Esophagus squamous epithelium (tissue), 4 donors: ENCODE measurements around the gene NMNAT1.

Experiments used
- CTCF ChIP-seq, 6 experiments: fragments of 450-650 bp in 4 of 6; fragments of 200-600 bp in 2 of 6; sonication (generic) in 2 of 6; IDR thresholded peaks; one replicate each; pipeline ENCODE4 v1.5.1; 2016 to 2019; ENCODE audit warnings: antibody characterized with exemption in 6 of 6, mild to moderate bottlenecking in 4 of 6, moderate library complexity in 4 of 6
- POLR2A ChIP-seq, 4 donors: fragments of 450-650 bp; IDR thresholded peaks; one replicate each; pipeline ENCODE4 v1.6.1; 2017; ENCODE audit warnings: antibody characterized with exemption in 4 of 4, mild to moderate bottlenecking in 4 of 4, moderate library complexity in 3 of 4

DNA sequence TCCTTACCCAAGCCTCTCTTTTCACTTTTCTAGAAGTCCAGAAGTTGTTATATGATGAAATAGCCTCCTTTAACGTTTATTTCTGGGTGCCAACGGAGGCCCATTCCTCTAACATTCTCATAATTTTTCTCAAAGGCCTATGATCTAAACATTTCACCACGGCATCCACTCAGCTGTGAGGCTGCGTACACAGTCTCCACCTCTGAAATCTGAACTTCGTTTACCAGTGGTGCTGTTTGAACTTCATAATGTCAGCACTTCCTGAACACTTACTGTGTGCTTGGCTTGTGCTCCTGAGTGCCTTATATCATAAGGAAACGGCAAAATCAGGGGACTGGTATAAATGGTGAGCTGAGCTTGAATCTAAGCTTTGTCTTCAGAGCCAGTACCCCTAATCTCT, 41.7 kb downstream of the NMNAT1 start:
- no peak for TF ChIP-seq CTCF (IDR thresholded peaks at IDR 0.05)
- TF ChIP-seq POLR2A (IDR thresholded peaks at IDR 0.05) = no peak
